ENCODE data around the gene ATN1.

Gene ATN1

GRCh38 chr12:6923851-6924250 is 3.9 kb upstream of the ATN1 start:
- ChIA-PET POLR2A (interaction anchor here (1.3 to 8.3 kb wide), 10 partner anchors 8 to 56 kb away, joined by 3 to 174 read pairs (median 20); partner anchors contain the start of genes C12orf57, ENO2, RNU7-1 and SPSB2), CTCF (interaction anchor here (0.6 to 2.4 kb wide), 13 partner anchors 10 to 99 kb away, joined by 3 to 9 read pairs (median 4); partner anchors contain the start of genes ENO2 and SPSB2)
- no peak for TF ChIP-seq ZNF384 (IDR thresholded peaks at IDR 0.05)
- TF ChIP-seq SUZ12 (IDR thresholded peaks at IDR 0.05): no peak
- no peak for TF ChIP-seq FOXM1 (IDR thresholded peaks at IDR 0.05; ENCODE audit: borderline replicate concordance)
- TF ChIP-seq PKNOX1 (IDR thresholded peaks at IDR 0.05): no peak
- TF ChIP-seq L3MBTL2 (conservative IDR thresholded peaks at IDR 0.05): no peak
- no peak for TF ChIP-seq LEF1 (IDR thresholded peaks at IDR 0.05; ENCODE audit: borderline replicate concordance)
- no peak for TF ChIP-seq ARNT (IDR thresholded peaks at IDR 0.05)
- no peak for TF ChIP-seq ELF4 (IDR thresholded peaks at IDR 0.05)
- TF ChIP-seq FOXA1 (IDR thresholded peaks at IDR 0.05): no peak
- TF ChIP-seq NFRKB (IDR thresholded peaks at IDR 0.05): no peak
- TF ChIP-seq HDGF (IDR thresholded peaks at IDR 0.05; ENCODE audit: borderline replicate concordance): no peak
- no peak for TF ChIP-seq BHLHE40 (IDR thresholded peaks at IDR 0.05; ENCODE audit: borderline replicate concordance)
- no peak for TF ChIP-seq SP1 (IDR thresholded peaks at IDR 0.05)
- no peak for TF ChIP-seq FOXK2 (IDR thresholded peaks at IDR 0.05)
- no peak for TF ChIP-seq TARDBP (IDR thresholded peaks at IDR 0.05)
- TF ChIP-seq CTBP1 (IDR thresholded peaks at IDR 0.05; ENCODE audit: borderline replicate concordance): no peak
- DNase-seq (ENCODE audit: extremely low spot score): no peak

GRCh38 chr12:6925239-6925539 is 2.6 kb upstream of the ATN1 start:
- CTCF ChIA-PET: interaction anchor here (0.6 to 3.0 kb wide), 19 partner anchors 8 to 187 kb away, joined by 3 to 15 read pairs (median 4); partner anchors contain the start of genes C12orf57 and RNU7-1
- DNase-seq (ENCODE audit: extremely low spot score): no peak

GRCh38 chr12:6925540-6926279 is 2.0 kb upstream of the ATN1 start:
- CTCF ChIA-PET: interaction anchor here (0.6 to 3.0 kb wide), 22 partner anchors 9 to 186 kb away, joined by 3 to 15 read pairs (median 4); partner anchors contain the start of genes C12orf57, MLF2 and RNU7-1
- POLR2A ChIA-PET: interaction anchor here (0.8 to 8.3 kb wide), 17 partner anchors 10 to 236 kb away, joined by 3 to 174 read pairs (median 10); partner anchors contain the start of genes C12orf57, CDCA3, COPS7A and ENO2
- no peak for TF ChIP-seq ELF4 (IDR thresholded peaks at IDR 0.05)
- TF ChIP-seq SUZ12 (IDR thresholded peaks at IDR 0.05): no peak
- no peak for DNase-seq (ENCODE audit: extremely low spot score)

More at GRCh38 chr12:6925239-6925539, 2.6 kb upstream of the ATN1 start:
- TF ChIP-seq LEF1 (IDR thresholded peaks at IDR 0.05; ENCODE audit: borderline replicate concordance) (no peak), FOXK2 (IDR thresholded peaks at IDR 0.05) (no peak), BHLHE40 (IDR thresholded peaks at IDR 0.05; ENCODE audit: borderline replicate concordance) (no peak), PKNOX1 (IDR thresholded peaks at IDR 0.05) (no peak), CTBP1 (IDR thresholded peaks at IDR 0.05; ENCODE audit: borderline replicate concordance) (no peak), HDGF (IDR thresholded peaks at IDR 0.05; ENCODE audit: borderline replicate concordance) (no peak), ELF4 (IDR thresholded peaks at IDR 0.05) (no peak), L3MBTL2 (conservative IDR thresholded peaks at IDR 0.05) (no peak), FOXA1 (IDR thresholded peaks at IDR 0.05) (no peak), TARDBP (IDR thresholded peaks at IDR 0.05) (no peak), SP1 (IDR thresholded peaks at IDR 0.05) (no peak), ZNF384 (IDR thresholded peaks at IDR 0.05) (no peak), SUZ12 (IDR thresholded peaks at IDR 0.05) (no peak), ARNT (IDR thresholded peaks at IDR 0.05) (no peak), NFRKB (IDR thresholded peaks at IDR 0.05) (no peak), FOXM1 (IDR thresholded peaks at IDR 0.05; ENCODE audit: borderline replicate concordance) (no peak)
- POLR2A ChIA-PET: interaction anchor here (0.8 to 8.3 kb wide), 17 partner anchors 9 to 236 kb away, joined by 3 to 174 read pairs (median 10); partner anchors contain the start of genes C12orf57, CDCA3, COPS7A and ENO2

- TF ChIP-seq SUZ12 (IDR thresholded peaks at IDR 0.05): no peak
- no peak for TF ChIP-seq PKNOX1 (IDR thresholded peaks at IDR 0.05)
- no peak for TF ChIP-seq ZNF384 (IDR thresholded peaks at IDR 0.05)
- no peak for TF ChIP-seq ELF4 (IDR thresholded peaks at IDR 0.05)
- no peak for TF ChIP-seq CTBP1 (IDR thresholded peaks at IDR 0.05; ENCODE audit: borderline replicate concordance)
- TF ChIP-seq LEF1 (IDR thresholded peaks at IDR 0.05; ENCODE audit: borderline replicate concordance): no peak
- no peak for TF ChIP-seq FOXM1 (IDR thresholded peaks at IDR 0.05; ENCODE audit: borderline replicate concordance)
- no peak for TF ChIP-seq SP1 (IDR thresholded peaks at IDR 0.05)
- no peak for TF ChIP-seq FOXK2 (IDR thresholded peaks at IDR 0.05)
- TF ChIP-seq NFRKB (IDR thresholded peaks at IDR 0.05): no peak
- no peak for TF ChIP-seq TARDBP (IDR thresholded peaks at IDR 0.05)
- TF ChIP-seq L3MBTL2 (conservative IDR thresholded peaks at IDR 0.05): no peak
- ChIA-PET CTCF (interaction anchor here (1.2 kb wide), 1 partner anchor 10 kb away, joined by 4 read pairs; no protein-coding TSS in a partner anchor), POLR2A (interaction anchor here (1.1 to 8.3 kb wide), 5 partner anchors 9 to 59 kb away, joined by 3 to 174 read pairs (median 19); partner anchors contain the start of genes C12orf57, ENO2 and RNU7-1)
- DNase-seq (ENCODE audit: extremely low spot score): no peak
Observed at GRCh38 chr12:6928022-6928702, 403 bp downstream of the ATN1 start.

- CTCF ChIA-PET: interaction anchor here (1.0 to 1.2 kb wide), 2 partner anchors 9 to 57 kb away, joined by 3 to 4 read pairs; no protein-coding TSS in a partner anchor
- TF ChIP-seq ARNT (IDR thresholded peaks at IDR 0.05) (no peak), SP1 (IDR thresholded peaks at IDR 0.05) (no peak), FOXK2 (IDR thresholded peaks at IDR 0.05) (no peak), TARDBP (IDR thresholded peaks at IDR 0.05) (no peak), ELF4 (IDR thresholded peaks at IDR 0.05) (no peak), ZNF384 (IDR thresholded peaks at IDR 0.05) (no peak), BHLHE40 (IDR thresholded peaks at IDR 0.05; ENCODE audit: borderline replicate concordance) (no peak), FOXA1 (IDR thresholded peaks at IDR 0.05) (no peak), FOXM1 (IDR thresholded peaks at IDR 0.05; ENCODE audit: borderline replicate concordance) (no peak), PKNOX1 (IDR thresholded peaks at IDR 0.05) (no peak), SUZ12 (IDR thresholded peaks at IDR 0.05) (no peak), CTBP1 (IDR thresholded peaks at IDR 0.05; ENCODE audit: borderline replicate concordance) (no peak), HDGF (IDR thresholded peaks at IDR 0.05; ENCODE audit: borderline replicate concordance) (no peak), LEF1 (IDR thresholded peaks at IDR 0.05; ENCODE audit: borderline replicate concordance) (no peak), NFRKB (IDR thresholded peaks at IDR 0.05) (no peak), L3MBTL2 (conservative IDR thresholded peaks at IDR 0.05) (no peak)
- POLR2A ChIA-PET: interaction anchor here (1.0 to 8.3 kb wide), 10 partner anchors 9 to 77 kb away, joined by 3 to 174 read pairs (median 4); partner anchors contain the start of genes C12orf57, CDCA3, ENO2 and RNU7-1
- DNase-seq (ENCODE audit: extremely low spot score): no peak
Observed at GRCh38 chr12:6928703-6929407, 1.1 kb downstream of the ATN1 start.
